Measurements from ENCODE around the gene PSD2.
A peak's percentile ranks its signal among the peaks of the same experiment; 100 is the strongest.

Gene PSD2

GRCh38 chr5:139763930-139764791 lies 31.4 kb upstream of the PSD2 start:
- no peak for DNase-seq

GRCh38 chr5:139764886-139765408 lies 30.7 kb upstream of the PSD2 start:
- no peak for DNase-seq

DNA sequence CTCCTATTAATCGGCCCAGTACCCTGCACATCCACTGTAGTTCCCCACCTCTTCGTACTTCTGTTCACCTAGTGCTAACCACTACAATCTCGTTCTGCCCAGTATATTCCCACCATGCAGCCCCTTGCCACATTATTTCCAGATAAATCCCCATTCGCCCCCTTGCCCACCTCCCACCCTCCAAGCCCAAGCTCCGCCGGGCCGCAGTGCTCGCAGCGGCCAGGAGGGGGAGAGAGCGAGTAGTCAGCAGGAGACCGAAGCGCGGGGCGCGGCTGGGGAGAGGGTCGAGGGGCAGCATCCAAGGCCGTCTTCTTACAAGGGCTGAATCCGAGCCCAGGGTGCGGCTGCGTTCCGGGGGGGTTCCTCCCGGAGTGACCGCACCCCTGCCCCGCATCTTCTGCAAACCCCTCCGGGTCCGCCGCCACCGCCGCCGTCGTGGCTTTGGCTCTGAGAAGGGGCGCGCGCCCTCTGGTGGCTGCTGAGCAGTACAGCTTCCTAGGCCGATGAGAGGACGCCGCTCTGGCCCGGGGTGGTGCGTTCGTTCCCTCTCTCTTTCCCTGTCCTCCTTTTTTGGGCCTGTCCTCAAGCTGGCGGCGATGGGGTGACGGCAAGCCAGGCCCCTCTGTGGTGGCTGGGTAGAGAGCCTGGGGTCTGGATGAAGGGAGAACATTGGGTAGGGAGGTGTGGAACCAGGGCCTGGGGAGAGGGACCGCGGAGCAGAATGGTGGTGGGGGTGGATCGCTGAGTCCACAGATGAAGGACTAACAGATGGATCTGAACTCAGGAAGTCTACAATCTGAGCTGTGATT lies 30.0 kb upstream of the PSD2 start:
- DNase-seq = peak; percentile 79

DNA sequence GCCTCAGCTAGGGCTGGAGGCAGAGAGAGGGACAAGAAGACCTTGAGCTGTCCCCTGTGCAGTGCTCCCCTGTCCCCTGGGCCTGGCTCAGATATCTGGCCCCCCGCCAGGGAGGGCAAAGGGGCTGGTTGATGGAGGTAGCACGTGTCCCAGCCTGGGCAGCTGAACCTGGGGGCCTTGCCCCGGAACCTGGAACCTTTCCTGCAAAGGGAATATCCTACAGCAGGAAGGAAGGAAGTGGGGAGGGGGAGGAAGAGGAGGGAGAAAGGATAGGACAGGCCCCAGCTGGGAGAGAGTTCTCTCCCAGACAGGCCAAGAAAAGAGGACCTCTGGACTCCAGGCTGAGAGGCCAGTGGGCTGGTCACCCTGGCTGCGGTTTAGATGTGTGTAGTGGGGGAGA lies 27.6 kb upstream of the PSD2 start:
- no peak for DNase-seq

DNA sequence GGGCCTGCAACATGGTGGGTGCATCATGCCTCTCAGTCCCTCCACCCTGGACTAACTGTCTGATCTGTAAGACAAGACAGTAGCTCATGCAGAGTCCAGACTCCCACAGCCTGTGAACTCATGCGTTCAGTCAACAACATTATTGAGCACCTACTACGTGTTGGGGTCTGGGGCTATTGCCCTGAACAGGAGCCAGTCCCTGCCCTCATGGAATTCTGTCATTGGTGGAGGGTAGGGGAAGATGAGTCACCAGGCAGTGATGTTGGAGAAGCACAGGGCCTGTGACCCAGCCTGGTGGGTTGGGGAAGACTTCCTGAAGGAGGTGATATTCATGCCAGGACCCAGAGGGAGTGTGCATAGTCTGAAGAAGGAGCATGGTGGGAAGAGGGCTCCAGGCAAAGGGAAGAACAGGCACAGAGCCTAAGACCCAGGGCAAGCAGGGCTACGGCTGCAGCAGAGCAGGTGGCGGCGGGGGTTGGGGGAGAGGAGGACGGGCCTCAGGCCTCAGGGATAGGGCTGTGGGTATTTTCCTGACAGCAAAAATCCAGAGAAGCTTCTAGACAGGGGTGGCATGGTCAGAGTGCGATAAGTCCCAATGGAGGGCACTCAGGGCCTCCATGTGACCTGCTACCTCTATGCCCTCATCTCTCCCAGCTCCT lies 26.7 kb upstream of the PSD2 start:
- DNase-seq = no peak

DNA sequence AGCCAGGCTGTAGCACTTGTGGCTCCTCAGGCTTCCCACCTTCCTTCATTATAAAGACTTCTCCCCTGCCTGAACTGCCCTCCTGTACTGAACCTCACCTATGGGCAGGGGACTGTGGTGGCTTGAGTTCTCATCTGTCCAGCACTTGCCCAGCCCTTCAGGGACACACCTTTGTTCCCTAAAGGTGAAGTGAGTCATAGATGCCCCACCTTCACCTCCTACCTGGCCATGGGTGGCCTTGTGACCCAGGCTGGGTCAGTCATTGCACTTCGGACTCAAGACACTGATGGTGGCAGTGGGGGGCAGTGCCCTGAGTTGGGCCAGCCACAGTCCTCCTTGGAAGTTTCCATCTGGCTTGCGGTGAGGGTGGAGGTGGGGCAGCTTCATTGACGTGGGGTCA lies 26.1 kb upstream of the PSD2 start:
- DNase-seq = no peak

DNA sequence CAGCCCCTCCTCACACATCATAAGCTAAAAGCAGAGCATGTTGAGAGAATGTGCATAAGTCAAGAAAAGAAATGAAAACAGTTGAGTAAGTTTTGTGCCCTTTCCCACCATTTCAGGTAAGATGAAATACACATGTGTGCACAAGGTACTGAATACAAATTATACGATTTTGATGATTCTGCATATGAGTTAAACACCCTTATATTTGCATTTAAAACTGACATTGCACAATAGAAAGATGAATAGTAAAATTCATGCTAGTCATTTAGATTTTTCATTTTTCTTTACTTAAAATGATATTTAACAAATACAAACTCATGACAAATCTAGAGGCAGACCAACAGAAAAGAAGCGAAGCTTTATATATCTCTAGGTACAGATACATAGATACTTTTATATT lies 24.9 kb upstream of the PSD2 start:
- DNase-seq = no peak

DNA sequence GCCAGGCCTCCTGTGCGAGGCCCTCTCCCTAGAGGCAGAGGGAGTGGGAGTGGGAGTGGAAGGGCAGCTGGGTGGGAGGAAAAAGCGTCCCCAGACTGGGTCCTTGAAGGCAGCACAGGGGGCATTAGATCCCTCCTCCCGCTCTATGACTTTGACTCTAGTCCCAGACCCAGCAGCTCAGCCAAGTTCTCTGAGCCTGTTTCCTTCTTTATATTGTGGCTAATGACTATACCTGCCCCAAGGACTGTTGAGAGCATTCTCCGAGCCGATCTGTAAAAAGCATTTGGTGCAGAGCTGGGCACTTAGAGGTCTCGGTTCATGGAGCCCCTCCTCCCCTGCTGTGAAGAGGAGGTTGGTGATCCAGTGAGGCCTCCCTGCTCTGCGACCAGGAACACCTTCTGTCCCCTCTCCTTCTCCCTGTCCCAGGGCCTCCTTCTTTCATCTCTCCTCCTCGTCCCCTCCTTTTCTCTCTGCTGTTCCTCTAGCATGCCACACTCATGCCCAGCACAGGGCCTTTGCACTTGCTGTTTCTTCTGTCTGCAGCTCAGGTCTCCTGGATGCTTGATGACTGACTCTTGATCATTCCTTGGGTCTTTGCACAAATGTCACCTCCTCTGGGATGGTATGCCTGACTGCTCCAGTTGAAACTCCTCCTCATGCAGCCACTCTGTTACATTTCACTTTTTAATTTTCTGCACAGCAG lies 23.4 kb upstream of the PSD2 start:
- DNase-seq = no peak

DNA sequence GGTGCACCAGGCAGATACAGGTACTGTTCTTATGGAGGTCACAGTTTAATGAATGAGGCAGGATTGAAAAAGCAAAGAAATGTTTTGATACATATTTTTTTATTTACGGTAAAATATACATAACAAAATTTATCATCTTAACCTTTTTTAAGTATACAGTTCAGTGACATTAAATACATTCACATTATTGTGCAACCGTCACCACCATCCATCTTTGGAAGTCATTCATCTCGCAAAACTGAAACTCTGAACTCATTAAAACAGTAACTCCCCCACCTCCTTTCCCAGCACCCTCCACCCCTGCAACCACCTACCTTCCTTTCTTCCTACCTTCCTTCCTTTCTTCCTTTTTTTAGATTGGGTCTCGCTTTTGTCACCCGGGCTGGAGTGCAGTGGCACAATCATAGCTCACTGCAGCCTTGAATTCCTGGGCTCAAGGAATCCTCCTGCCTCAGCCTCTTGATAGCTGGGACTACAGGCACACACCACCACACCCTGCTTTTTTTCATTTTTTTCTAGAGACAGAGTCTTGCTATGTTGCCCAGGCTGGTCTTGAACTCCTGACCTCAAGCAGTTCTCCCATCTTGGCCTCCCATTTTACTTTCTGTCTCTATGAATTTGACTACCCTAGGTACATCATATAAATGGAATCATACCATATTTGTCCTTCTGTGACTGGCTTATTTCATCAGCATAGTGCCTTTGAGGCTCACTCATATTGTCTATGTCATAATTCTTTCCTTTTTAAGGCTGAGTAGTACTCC lies 22.5 kb upstream of the PSD2 start:
- no peak for DNase-seq

GRCh38 chr5:139774980-139775661 lies 20.5 kb upstream of the PSD2 start:
- peak; percentile 79 for DNase-seq

- DNase-seq = no peak
Measured at GRCh38 chr5:139775872-139776271, 19.7 kb upstream of the PSD2 start.

DNA sequence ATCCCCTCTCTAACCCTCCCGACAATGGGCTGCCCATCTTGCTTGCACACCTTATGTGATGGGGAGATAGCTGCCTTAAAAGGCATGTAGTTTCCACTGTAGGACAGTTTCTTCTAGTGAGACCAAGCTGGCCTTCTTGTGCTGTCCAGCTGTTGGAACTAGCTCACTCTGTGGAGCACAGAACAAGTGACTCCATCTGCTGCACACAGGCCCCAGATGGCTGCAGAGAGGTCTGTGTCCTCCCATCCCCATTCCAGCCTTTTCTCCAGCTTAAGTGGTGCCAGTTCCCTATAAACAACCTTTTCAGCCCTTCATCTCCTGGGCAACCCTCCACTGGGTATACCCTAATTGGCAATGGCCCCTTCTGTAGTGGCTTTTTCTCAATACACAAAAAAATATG lies 18.7 kb upstream of the PSD2 start:
- DNase-seq = no peak

DNA sequence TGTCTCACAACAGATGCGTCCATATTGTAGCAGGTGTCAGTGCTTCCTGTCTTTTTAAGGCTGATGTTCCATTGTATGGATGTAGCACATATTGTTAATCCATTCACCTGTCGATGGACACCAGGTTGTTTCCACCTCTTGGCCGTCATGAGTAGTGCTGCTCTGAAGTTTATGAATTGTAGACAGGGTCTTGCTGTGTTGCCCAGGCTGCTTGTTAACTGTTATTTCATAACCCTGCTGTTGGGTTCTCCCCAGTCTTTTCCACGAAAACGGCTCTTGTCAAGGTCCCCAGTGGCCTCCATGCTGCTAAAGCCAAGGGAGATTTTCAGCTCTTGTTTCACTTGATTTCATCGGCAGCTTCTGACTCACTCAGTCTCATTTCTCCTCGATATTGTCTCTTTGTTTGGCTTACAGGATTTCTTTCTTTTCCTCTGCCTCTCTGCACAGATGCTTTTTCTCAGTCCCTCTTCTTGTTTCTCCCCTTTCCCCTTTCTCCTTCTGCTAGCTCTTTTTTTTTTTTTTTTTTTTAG lies 12.1 kb upstream of the PSD2 start:
- no peak for DNase-seq

- DNase-seq = no peak
Measured at GRCh38 chr5:139784488-139784887, 11.1 kb upstream of the PSD2 start.

- DNase-seq = no peak
Measured at GRCh38 chr5:139787257-139787567, 8.4 kb upstream of the PSD2 start.

GRCh38 chr5:139787568-139788293 lies 7.9 kb upstream of the PSD2 start:
- DNase-seq = peak; percentile 85

GRCh38 chr5:139788294-139788910 lies 7.2 kb upstream of the PSD2 start:
- DNase-seq = no peak

DNA sequence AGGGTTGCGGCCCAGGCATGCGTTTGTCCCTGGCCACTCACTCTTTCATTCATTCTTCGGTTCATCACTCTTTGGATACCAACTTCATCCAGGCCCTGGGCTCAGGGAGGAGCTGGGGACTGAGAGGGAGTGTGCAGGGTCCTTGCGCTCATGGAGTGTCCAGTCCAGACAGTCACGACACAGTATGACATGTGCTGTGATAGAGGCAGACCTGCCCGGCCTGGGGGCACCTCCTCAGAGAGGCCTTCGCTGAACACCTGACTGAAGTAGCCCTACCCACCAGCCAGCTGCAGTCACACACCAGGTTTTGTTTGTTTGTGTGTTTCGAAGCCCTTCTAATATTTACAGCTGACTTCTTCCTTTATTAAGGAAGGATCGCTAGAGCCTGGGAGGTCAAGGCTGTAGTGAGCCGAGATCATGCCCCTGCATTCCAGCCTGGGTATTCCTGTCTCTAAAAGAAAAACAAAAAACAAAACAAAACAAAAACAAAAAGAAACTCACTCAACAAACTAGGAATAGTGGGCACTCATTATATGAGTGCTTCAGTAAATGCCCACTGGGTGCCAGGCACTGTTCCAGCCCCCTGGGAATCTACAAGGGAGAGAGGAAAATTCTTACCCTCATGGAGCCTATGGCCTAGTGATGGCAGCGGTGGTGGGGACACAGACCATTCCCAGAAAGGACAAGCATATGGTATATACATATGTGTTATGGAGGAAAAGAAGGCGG lies 6.3 kb upstream of the PSD2 start:
- DNase-seq = no peak

- no peak for DNase-seq
Measured at GRCh38 chr5:139789845-139790189, 5.8 kb upstream of the PSD2 start.

DNA sequence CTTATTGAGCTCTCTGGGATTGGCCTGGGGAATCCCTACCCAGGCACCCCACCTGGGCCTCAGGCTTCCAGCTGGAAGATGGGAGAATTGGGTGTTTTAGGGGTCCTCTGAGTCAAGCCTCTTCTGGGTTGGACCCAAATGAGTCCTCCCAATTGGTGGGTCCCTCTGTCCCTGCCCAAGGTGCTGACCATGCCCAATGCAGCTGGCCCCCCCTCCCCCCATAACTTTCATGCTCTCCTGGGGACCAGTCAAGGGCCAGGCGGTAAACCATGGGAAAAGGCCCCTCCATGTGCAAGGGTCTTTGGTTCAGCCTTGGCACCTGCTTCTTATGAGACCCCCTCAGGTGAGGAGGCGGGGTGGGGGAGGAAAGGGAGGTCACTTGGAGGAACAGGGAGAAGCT lies 3.4 kb upstream of the PSD2 start:
- no peak for DNase-seq

All from activated CD4-positive, alpha-beta T cell treated with anti-CD3 and anti-CD28 coated beads, Interleukin-10, Interleukin-2, amounts not matched to agents 100 ng/mL and 50 ng/mL, durations not matched to agents 16 hours and 8 hours (primary cell).